ENCODE data around the gene ANKS1A. TPM values are rescaled to one million over a fixed set of nuclear protein-coding genes. Genes with fewer than 3 reads are reported as not detected.
A peak's percentile ranks its signal among the peaks of the same experiment; 100 is the strongest.

Gene ANKS1A
- total and polyA plus RNA-seq, 2 experiments from 2014 or later: 17.5 to 25.4 TPM

DNA sequence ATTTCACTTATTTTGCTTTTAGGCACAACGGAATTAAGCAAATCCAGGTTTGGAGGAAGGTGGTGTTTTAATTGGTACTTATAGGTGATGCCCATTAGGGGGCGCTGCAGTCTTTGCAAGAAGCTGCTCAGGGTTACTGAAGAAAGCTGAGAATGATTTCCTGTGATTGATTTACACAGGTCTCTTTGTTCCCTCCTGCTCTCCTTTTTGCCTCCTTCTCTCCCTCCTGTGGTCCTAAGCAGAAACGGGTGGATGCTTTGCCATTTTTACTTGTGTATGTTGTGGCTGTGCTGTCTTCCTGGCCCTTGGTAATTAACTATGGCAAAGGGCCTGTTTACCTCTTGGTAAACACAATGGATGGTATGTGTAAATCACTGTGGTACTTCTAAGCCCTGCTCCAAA is 97.8 kb downstream of the ANKS1A start:
- H3K4me2 ChIP-seq: no peak overlapping the region
- no peaks in the 10 kb centered on the region for H3K4me1 ChIP-seq (ENCODE audit: insufficient read depth)
- DNase-seq (ENCODE audit: low spot score): peak; percentile 93
- H2AFZ ChIP-seq: no peak overlapping the region
- no peak overlapping the region for H3K4me3 ChIP-seq
- 14% methylated on average over 3 of the region's 3 CpGs for WGBS (ENCODE audit: low lambda C conversion rate, missing lambda C conversion rate)
- H4K20me1 ChIP-seq (ENCODE audit: insufficient read depth, poor library complexity, severe bottlenecking): no peaks in the 10 kb centered on the region
- no peaks in the 10 kb centered on the region for H3K36me3 ChIP-seq (replicated peaks; ENCODE audit: insufficient read depth, low read depth)
- no peak for TF ChIP-seq EZH2phosphoT487 (IDR thresholded peaks at IDR 0.05; ENCODE audit: low read depth, severe bottlenecking, unreplicated experiment)
- TF ChIP-seq, protein P1, sequence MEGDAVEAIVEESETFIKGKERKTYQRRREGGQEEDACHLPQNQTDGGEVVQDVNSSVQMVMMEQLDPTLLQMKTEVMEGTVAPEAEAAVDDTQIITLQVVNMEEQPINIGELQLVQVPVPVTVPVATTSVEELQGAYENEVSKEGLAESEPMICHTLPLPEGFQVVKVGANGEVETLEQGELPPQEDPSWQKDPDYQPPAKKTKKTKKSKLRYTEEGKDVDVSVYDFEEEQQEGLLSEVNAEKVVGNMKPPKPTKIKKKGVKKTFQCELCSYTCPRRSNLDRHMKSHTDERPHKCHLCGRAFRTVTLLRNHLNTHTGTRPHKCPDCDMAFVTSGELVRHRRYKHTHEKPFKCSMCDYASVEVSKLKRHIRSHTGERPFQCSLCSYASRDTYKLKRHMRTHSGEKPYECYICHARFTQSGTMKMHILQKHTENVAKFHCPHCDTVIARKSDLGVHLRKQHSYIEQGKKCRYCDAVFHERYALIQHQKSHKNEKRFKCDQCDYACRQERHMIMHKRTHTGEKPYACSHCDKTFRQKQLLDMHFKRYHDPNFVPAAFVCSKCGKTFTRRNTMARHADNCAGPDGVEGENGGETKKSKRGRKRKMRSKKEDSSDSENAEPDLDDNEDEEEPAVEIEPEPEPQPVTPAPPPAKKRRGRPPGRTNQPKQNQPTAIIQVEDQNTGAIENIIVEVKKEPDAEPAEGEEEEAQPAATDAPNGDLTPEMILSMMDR (IDR thresholded peaks at IDR 0.05; ENCODE audit: poor library complexity): peak; percentile 81
- no peaks in the 10 kb centered on the region for H3K9me3 ChIP-seq (ENCODE audit: low read depth)
- H3K27ac ChIP-seq: peak overlapping the region; percentile 4
- H3K79me2 ChIP-seq: no peaks in the 10 kb centered on the region
- no peaks in the 10 kb centered on the region for H3K9me2 ChIP-seq (replicated peaks; ENCODE audit: insufficient read depth)
- H3K27me3 ChIP-seq: no peaks in the 10 kb centered on the region

DNA sequence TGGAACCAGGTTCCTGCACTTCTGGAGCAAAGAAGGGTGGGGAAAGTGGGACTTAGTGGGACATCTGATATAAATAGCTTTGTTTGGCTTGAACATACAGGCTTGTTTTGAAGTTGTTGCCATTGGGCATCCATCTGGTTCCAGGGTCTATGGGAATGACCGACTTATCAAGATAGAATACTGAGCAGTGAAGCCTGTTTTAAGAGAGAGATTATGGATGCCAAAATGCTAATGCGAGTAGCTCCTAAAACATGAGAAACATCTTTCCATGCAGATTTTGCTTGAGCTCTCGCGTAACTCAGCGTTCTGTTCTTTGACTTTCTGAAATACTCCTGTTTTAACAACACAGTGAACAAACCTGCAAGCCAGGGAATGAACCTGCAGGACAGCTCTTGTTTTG is 98.5 kb downstream of the ANKS1A start:
- Histone ChIP-seq H3K4me3 (no peak overlapping the region), H3K4me1 (ENCODE audit: insufficient read depth) (no peaks in the 10 kb centered on the region), H3K4me2 (no peak overlapping the region), H3K36me3 (replicated peaks; ENCODE audit: insufficient read depth, low read depth) (no peaks in the 10 kb centered on the region), H3K27ac (peak overlapping the region; percentile 4), H2AFZ (no peak overlapping the region), H3K9me2 (replicated peaks; ENCODE audit: insufficient read depth) (no peaks in the 10 kb centered on the region), H3K79me2 (no peaks in the 10 kb centered on the region), H3K27me3 (no peaks in the 10 kb centered on the region), H4K20me1 (ENCODE audit: insufficient read depth, poor library complexity, severe bottlenecking) (no peaks in the 10 kb centered on the region), H3K9me3 (ENCODE audit: low read depth) (no peaks in the 10 kb centered on the region)
- no peak for DNase-seq (ENCODE audit: low spot score)
- WGBS (ENCODE audit: low lambda C conversion rate, missing lambda C conversion rate): 85% methylated on average over 5 of the region's 5 CpGs
- TF ChIP-seq EZH2phosphoT487 (IDR thresholded peaks at IDR 0.05; ENCODE audit: low read depth, severe bottlenecking, unreplicated experiment) (no peak), EZH2 (IDR thresholded peaks at IDR 0.05; ENCODE audit: borderline replicate concordance) (no peak)
- TF ChIP-seq, protein P1 (IDR thresholded peaks at IDR 0.05; ENCODE audit: poor library complexity): no peak

GRCh38 chr6:34990971-34991560 is 102.0 kb downstream of the ANKS1A start:
- 70% methylated on average over 2 of the region's 2 CpGs for WGBS (ENCODE audit: low lambda C conversion rate, missing lambda C conversion rate)
- no peak overlapping the region for H3K27ac ChIP-seq
- DNase-seq (ENCODE audit: low spot score): no peak
- TF ChIP-seq, protein P1 (IDR thresholded peaks at IDR 0.05; ENCODE audit: poor library complexity): no peak
- TF ChIP-seq EZH2phosphoT487 (IDR thresholded peaks at IDR 0.05; ENCODE audit: low read depth, severe bottlenecking, unreplicated experiment) (no peak), EZH2 (IDR thresholded peaks at IDR 0.05; ENCODE audit: borderline replicate concordance) (no peak)
- no peak overlapping the region for H2AFZ ChIP-seq
- H3K79me2 ChIP-seq: no peaks in the 10 kb centered on the region
- no peak overlapping the region for H3K4me2 ChIP-seq
- no peaks in the 10 kb centered on the region for H3K4me1 ChIP-seq (ENCODE audit: insufficient read depth)
- no peak overlapping the region for H3K4me3 ChIP-seq
- no peaks in the 10 kb centered on the region for H3K9me2 ChIP-seq (replicated peaks; ENCODE audit: insufficient read depth)
- no peaks in the 10 kb centered on the region for H3K36me3 ChIP-seq (replicated peaks; ENCODE audit: insufficient read depth, low read depth)
- no peaks in the 10 kb centered on the region for H3K9me3 ChIP-seq (ENCODE audit: low read depth)
- no peaks in the 10 kb centered on the region for H3K27me3 ChIP-seq
- no peaks in the 10 kb centered on the region for H4K20me1 ChIP-seq (ENCODE audit: insufficient read depth, poor library complexity, severe bottlenecking)

All from hepatocyte (in vitro differentiated cells).